Activated T-helper 1 cell treated with anti-CD3 and anti-CD28 coated beads, Interleukin-2, amount 50 U/mL, for 16 hours (primary cell): Measurements from ENCODE around the gene GABRB1.
A peak's percentile ranks its signal among the peaks of the same experiment; 100 is the strongest.

Source experiments
- DNase-seq, 2 donors: peaks; one replicate each; pipeline ENCODE4 v3.0.0-alpha.2; 2020; ENCODE audit warnings: low read depth in 1 of 2, low spot score in 1 of 2

The GABRB1 gene

DNA sequence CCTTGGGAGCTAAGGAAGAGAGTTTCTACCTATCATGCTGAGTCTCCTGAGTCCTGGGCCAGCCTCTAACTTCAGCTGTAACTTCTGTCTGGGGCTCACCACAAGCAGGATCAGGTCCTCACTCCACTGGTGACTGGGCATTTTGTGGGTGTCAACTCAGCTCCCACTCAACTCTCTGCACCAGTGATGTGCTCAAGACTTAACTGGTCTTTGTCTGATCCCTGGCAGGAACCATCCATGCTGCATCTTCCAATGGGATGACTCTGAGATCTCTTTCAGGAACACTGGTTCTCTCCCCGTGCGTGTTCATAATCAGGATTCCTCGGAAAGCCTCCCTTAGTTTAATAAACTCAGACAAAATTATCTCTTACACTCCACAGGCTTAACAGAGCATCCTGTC lies 349.8 kb downstream of the GABRB1 start:
- no peak for DNase-seq

DNA sequence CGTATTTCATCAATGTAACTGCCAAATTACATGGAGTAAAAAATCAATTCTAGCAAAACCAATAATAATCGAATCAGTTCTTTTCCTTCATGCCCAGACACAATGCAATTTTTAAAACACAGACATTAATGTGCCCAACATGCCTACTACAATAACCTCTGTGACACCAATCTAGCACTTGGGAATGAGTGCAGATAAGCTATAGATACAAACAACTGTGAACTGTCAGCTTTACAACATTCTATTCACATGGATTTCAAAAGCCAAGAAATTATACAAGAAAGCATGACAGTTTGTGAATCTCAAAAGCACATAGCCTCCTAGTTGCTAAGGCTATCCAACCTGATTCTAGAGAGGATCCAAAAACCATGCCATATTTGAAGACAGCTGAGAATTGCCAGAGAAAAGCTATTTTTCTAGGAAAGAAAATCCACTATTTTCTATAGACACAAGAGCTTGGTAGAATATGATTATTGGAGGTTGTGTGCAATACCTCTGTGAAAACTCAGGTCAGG lies 351.5 kb downstream of the GABRB1 start:
- no peak for DNase-seq

DNA sequence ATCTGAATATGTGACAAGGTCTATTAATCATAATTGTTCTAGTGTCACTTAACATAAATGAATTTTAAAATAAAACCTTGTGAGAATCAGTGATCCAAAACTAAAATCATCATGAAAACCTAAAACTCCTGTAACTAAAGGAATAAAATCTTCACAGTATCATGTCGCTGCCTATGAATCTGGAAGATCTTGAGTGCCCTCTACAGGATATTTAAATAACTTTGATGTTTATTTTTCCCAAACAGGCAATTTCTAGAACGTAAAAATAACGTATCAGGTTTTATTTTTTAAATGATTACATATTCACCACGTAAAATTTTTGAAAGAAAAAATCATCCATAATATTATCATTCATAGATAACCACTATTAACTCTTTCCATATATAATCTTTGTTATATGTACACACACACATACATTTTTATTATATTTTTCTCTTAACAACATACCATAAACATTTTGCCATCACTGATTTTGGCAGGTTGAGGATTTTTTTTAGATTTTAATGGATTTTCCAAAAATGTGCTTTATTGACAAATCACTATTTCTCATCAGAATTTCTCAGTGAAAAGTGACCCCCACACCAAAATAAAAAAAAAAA lies 352.6 kb downstream of the GABRB1 start:
- no peak for DNase-seq

DNA sequence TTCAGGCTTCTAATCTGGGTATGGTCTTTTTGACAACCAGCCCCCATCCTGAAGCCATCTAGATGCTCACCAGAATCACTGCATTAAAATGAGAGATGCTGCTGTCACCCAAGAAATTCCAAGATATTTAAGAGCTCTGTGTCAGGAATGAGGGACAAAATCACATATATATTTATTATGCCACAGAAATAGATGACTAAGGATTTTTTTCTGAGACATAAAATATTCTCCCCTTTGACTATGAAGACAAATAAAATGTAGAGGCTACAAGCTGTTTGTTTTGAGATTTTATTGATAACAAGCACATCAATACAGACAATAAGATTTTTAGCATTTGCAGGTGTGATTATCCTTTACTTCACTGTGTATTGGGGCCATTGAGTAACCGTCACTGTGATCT lies 354.8 kb downstream of the GABRB1 start:
- DNase-seq, result no peak

DNA sequence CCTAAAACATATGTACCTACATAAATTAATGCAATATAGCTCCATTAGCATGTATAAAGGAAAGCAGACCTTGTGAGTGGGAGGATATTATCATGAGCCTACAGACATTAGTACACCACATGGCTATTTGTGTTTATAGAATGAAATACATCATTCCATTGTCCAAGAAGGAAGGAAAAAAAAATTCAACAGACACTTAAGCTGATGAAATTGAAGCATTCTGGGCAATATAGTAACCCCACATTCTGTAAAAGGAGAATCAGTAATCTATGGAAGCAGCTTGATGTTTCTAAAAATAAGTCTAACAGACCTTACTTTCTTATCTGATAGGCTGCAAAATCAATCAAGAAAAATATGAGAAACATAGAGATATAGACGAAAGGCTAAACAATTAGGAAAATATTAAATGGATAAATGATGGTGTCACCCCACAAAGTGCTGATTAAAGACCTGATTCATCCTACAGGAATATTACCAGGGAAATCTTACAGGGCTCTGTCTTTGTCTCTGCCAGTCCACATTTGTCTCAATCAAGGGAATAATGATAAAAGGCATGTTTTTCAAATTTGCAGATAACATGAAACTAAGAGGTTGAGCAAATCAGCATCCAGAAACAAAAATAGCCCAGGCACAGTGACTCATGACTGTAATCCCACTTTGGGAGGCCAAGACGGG lies 355.3 kb downstream of the GABRB1 start:
- no peak for DNase-seq

DNA sequence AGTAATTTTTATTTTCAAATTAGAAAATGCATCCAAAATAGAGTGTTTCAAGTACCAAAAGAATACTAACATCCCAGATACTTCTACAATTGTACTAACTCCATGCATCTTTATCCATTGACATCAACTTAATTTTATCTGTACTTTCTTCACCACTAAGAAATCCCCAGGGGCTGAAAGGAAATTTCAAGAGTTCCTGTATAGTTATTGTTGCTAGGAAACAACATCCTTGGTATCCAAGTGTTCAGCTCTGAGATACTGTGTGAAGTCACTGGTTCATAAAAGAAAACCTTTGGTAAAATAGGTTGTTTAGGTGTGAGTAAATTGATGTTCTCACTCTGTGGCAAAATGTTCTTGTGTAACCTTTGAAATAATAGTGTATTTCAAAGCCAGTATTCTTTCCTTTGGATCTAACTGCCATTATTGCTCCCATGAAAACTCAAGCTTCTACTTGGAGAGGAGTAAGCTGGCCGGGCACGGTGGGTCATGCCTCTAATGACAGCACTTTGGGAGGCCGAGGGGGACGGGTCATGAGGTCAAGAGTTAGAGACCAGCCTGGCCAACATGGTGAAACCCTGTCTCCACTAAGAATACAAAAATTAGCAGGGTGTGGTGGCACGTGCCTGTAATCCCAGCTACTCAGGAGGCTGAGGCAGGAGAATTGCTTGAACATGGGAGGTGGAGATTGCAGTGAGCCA lies 359.2 kb downstream of the GABRB1 start:
- DNase-seq, result no peak

DNA sequence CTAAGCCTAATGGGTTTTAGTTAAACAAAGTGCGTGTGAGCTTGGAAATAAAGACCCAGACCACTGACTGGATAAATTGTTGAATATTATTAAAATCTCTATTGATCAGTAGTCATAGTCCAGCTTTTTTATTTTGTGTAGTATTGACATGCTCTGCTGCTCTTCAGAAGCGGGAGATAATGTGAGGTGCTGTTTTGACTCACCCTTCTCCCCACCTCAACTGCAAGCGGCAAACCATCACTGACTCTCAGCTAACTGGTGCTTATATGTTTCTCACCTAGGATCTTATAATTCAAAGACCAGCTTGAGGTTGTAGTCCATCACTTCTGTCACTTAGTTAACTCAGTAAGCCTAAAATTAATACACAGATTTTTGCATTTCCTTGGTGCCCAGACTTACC lies 359.9 kb downstream of the GABRB1 start:
- DNase-seq, result no peak

DNA sequence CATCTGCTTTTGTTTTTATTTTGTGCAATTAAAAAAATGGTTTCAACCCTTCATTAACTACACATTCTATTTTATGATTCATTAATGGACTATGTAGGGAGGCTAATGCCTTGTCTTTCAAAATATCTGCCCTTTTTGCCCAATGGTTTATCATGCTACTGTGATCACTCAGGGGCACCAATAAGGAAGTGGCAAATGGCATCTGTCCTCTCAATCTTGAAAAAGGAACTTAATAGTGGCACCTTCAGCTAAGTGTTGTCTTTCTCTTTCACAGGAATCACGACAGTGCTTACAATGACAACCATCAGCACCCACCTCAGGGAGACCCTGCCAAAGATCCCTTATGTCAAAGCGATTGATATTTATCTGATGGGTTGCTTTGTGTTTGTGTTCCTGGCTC lies 375.0 kb downstream of the GABRB1 start:
- DNase-seq, result no peak

DNA sequence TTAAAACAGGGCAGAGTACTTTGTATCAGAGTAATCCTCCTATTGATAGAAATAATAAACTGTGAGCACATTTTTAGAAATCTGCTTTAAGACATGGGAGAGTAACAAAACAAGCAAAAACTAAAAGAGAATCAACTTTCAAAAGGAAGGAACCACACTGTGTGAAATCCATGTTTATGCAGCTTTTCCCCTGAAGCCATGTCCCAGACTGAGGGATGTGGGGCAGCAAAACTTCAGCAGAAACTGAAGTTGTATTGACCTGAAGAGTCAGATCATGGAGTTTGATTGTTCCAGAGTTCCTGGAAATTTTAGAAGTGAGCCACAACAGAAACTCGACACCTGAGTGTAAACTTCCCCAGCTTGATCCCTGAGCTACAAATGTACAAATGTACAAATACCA lies 378.9 kb downstream of the GABRB1 start:
- no peak for DNase-seq

DNA sequence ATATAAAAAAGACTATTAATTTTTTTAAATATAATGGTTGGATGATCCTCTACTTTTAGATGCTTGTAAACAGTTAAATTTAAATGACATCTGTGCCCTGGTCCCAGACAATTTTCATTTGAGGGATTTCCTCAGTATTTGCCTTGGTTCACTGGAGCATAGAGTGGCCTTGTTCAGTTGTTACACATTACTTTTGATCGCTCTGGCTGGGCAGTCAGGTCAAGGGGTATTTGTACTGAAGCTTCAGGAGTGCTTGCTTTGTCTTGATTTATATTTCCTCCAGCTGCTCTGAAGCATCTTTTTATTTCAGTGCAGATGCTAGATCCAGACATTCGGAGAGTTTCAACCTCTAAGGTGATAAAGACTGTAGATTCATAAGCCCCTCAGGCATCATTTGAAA lies 382.2 kb downstream of the GABRB1 start:
- DNase-seq, result no peak

DNA sequence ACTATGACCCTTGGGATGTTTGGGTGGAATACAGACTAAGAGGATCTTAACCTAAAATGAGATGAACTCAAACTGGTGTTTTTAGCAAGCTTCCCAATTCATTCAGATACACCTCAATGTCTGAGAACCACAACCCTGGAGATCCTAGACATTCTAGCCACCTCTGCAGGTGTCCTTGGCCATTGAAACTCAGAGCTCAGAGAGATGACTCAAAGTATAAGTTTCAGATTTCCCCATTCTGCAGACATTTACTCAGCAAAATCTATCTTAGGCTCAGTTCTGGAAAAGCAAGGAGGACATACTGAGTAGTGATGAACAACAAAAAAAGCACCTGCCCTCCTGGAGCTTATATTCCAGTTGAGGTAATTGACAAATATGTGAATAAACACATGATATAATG lies 384.4 kb downstream of the GABRB1 start:
- DNase-seq, result no peak

DNA sequence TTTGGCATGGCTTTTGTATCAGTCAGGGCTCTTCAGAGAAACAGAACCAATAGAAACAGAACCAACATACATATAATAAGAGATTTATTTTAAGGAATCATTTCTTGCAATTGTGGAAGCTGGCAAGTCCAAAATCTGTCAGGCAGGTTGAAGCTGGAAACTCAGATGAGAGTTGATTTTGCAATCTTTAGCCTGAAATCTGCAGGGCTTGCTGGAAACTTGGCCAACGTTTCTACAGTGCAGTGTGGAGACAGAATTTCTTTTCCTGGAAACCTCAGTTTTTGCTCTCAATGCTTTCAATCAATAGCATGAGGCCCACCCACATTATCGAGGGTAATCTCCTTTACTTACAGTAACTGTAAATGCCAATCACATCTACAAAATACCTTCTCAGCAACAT lies 386.8 kb downstream of the GABRB1 start:
- DNase-seq, result no peak

DNA sequence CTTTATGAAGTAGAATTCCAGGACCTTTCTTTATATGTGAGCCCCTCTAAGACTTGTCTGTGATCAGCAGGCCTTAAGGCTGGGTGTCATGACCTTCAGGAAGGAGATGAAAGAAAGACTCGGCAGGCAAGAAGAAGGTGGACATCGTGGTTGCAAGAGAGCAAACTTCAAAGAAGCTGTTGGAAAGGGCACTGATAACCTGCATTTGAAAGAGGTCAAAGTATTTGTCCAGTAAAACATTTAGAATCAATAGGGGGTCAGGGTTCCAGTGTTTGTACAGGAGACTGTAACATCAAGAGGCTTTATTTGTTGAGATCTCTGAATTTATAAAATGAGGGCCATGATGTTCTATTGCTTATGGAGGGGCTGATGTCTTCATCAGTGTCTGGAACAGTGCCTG lies 387.9 kb downstream of the GABRB1 start:
- DNase-seq, result no peak

DNA sequence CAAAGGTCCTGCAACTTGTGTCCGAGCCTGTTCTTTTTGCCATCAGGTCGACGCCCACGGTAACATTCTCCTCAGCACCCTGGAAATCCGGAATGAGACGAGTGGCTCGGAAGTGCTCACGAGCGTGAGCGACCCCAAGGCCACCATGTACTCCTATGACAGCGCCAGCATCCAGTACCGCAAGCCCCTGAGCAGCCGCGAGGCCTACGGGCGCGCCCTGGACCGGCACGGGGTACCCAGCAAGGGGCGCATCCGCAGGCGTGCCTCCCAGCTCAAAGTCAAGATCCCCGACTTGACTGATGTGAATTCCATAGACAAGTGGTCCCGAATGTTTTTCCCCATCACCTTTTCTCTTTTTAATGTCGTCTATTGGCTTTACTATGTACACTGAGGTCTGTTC lies 394.3 kb downstream of the GABRB1 start:
- DNase-seq, result no peak

DNA sequence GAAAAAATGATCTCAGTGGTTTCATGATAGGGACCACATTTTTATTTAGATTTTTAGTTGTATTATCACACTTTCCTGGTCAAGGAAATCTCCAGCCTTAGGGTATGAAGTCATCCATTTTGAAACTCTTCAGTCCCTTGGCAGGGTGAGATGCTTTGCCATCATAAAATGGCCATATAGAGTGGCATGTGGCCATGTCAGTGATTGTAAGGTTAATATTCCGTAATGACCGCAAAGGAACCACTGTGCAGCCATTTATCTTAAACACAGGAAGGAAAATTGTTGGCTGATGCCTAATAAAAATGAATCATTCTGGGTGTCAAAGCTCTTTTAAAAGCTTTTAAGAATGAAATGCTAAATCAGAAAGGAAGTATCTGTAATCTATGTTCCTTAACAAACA lies 396.6 kb downstream of the GABRB1 start:
- DNase-seq, result no peak

DNA sequence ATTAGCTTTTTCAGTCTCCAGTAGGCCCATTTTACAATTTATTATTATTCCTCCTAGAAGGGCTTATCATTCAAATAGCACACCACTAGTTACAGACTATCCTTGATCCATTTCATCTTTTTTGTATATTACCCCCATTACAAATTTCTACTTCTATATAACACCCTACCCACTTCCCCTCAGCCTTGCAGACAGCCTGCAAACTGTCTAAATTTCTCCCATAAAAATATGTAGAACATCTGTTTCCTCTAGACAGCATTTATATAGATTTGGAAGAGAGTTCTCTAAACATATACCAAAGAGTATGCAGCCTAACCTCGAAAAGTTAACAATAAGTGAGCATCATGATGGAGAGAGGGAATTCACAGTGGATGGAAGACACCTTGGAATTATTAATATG lies 401.4 kb downstream of the GABRB1 start:
- DNase-seq, result no peak

DNA sequence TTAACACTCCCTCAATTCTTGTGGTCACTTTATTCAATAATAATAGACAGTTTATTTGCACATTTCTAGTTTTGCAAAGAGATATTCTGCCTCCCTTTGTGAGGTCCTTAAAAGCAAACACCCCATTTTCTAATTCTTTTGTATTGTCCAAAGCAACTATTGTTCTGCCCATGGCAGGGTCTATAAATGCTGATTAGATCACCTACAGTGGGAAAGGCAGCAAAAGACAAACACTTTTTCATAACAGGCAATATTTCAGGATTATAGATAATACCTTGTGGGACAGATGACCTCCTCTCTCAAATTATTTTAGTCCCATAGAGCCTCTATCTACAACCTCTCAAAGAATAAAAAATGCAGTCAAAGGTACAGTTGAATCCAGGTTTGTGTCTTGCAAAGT lies 403.6 kb downstream of the GABRB1 start:
- DNase-seq, result no peak

DNA sequence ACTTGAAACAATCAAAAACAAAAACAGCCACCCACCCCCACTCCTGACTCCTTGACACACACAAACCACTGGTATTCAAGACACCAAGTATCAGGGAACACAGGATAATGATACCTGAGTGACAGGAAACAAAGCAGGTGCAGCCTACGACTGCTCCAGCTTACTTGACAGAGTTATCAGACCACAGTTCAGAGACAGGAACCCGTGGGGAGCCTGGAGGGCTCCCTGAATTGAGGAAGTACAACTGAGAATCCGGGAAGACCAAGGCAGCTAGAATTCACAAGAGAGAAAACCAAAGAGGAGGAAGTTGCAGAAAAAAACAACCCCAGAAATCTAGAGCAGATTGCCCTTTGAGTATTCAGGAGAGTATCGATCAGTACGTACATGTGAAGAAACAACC lies 411.6 kb downstream of the GABRB1 start:
- DNase-seq, result no peak

DNA sequence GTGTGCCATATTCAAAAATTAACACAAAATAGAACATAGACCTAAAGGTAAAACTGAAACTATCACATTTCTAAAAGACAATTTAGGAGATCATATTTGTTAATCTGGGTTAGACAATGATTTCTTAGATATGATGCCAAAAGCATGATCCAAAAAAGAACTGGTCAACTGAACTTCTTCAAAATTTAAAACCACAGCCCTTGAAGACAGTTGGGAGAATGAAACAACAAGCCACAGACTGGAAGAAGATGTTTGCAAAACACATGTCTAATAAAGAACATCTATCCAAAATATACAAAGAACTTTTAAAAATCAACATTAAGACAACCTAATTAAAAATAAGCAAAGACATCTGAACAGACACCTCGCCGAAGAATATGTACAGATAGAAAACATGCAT lies 412.7 kb downstream of the GABRB1 start:
- DNase-seq, result no peak

DNA sequence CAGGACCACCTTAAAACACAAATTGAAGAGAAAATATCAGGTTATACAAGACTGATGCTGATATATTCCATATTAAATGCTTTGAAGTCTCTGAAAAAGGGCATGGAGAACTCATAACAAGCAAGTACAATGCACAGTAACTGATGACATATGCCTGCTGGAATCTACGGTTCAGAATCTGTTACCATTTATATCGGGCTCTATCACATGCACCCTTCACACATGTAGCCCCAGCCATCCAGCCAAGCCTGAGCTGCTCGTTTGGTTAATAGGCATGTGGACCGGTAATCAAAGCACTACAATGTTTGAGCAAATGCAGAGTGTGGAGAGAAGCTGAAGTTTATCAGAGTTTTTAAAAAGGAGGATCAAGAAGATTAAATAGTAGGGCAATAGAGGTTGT lies 420.3 kb downstream of the GABRB1 start:
- DNase-seq, result no peak

DNA sequence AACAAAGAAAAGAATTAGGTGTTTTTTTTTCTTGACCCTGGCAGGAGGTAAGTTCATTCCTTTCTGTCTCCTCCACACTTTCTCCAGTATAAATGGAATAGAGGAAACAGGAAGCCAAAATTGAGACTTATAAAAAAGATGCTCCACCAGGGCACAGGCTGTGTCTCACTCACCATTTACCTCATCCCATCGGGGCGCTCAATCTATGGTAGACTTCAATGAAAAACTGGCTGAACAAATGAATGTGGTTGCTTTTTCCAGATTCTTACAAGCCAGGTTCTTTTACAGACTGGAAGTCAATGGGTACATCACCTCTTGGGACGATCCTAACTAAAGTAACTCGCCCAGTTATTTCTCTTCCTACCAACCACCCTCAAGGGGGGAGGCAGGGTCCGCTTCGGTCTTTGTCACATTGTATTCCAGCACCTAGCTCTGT lies 431.4 kb downstream of the GABRB1 start:
- DNase-seq, result no peak

DNA sequence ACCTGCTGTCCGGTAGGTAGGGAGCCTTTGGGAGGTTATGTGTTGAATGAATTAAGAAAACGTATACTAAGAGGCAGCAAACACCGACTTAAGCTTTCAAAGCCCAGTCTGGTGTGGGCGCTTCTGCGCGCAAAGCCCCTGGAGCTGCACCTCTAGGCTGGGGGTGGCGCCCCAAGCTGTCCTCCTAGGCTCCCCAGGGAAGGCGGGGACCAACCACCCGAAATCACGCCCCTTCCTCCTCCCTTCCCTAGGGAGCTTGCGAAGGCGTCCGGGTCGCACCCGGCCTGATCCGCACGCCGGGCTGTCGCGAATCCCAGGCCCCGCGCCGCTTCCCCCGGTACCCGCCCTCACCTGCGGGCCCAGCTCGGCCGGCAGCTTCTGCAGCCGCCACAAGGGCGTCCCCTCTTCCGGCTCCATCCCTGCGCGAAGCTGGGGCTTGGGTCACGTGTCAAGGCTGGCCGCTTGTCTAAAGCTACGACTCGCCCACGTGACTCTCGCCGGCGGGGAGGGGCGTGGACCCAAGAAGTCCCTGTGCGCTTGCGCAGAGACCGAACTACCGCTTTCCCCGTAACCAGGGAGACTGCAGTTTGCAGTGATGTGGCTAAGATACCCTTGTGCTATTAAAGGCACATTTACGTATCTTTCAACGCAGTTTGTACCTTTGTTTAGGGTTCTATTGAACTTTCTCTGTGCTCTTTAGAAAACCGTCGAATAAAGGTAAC lies 432.0 kb downstream of the GABRB1 start, which contains the start of gene COMMD8:
TSS of gene COMMD8 (minus strand) at position 468 of the 722 bp plus-strand sequence. CDS start at position 417, 51 bp downstream.
- DNase-seq, result peak; percentile 93 to 94
